GM13977 (cell line): ENCODE measurements around the gene DRC3.
"Not testable (repeated sequence)": the region's sequence is repeated elsewhere in the genome, so short reads cannot be mapped to it uniquely, and the experiment has no call there.

Experiments used
- DNase-seq: peaks from one replicate; pipeline ENCODE4 v3.0.0; 2012; ENCODE audit warnings: low spot score
- in situ Hi-C: fragments of 300-500 bp; cut with MboI; formaldehyde crosslinking; loops from one replicate; pipeline ENCODE4 v1.12.0; 2022; ENCODE audit warnings: low sequenced_read_pairs, low pct_unique_long_range_greater_than_20kb, mixed read lengths, inconsistent platforms; ENCODE audit not compliant: unreplicated experiment
- TF ChIP-seq, protein P1 (sequence below): IDR thresholded peaks from 2 replicates; pipeline ENCODE4 v1.5.1; 2012; ENCODE audit warnings: mild to moderate bottlenecking, control low read depth; ENCODE audit not compliant: insufficient read depth; ENCODE audit errors: extremely low read depth, missing control alignments

DRC3 gene

GRCh38 chr17:17934806-17935205 lies 37.9 kb upstream of the DRC3 start:
- TF ChIP-seq, protein P1, sequence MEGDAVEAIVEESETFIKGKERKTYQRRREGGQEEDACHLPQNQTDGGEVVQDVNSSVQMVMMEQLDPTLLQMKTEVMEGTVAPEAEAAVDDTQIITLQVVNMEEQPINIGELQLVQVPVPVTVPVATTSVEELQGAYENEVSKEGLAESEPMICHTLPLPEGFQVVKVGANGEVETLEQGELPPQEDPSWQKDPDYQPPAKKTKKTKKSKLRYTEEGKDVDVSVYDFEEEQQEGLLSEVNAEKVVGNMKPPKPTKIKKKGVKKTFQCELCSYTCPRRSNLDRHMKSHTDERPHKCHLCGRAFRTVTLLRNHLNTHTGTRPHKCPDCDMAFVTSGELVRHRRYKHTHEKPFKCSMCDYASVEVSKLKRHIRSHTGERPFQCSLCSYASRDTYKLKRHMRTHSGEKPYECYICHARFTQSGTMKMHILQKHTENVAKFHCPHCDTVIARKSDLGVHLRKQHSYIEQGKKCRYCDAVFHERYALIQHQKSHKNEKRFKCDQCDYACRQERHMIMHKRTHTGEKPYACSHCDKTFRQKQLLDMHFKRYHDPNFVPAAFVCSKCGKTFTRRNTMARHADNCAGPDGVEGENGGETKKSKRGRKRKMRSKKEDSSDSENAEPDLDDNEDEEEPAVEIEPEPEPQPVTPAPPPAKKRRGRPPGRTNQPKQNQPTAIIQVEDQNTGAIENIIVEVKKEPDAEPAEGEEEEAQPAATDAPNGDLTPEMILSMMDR: no peak
- no peak for DNase-seq
- in situ Hi-C loops: no loop called here

DNA sequence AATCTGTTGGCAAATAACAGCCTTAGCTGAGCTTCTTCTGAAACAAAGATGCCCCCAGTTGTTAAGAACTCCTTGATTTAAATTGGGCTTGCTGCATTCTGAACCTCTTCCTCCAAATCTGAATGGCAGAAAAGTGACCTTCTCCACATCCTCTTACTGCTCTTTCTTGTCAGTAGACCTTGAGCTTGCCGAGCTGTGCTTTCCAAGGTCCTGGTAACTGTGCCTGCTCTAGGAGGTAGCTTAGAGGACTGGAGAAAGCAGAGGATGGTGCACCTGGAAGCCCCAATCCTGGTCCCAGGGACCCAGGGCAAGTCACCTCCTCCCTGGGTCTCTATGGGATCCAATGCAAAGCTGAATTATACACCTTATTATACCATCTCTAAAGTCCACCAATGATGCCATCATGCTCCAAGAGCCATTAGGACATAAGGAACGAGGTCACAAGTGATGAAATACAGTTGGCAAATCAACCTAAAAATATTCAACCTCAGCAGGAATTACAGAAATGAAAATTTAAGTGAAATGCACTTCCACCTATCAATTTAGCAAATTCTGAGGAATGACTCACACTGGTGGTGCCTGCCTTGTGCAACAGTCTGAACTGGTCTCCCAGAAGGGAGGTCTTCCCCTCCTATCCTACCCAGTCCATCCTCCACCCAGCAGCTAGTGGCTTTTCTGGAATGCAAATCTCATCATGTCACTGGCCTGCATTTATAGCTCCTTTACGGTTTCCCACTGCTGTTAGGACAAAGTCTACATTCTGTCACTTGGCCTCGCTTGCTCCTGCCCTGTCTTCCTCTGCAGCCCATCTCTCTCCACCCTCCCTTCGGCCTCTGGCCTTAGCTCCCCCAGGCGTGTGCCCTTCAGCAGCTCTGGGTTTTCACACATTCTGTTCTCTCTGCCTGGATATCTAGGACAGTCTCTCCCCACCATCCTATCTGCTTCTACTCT lies 37.1 kb upstream of the DRC3 start:
- in situ Hi-C loops: no loop called here
- TF ChIP-seq, protein P1: no peak
- no peak for DNase-seq

GRCh38 chr17:17937201-17937853 lies 35.3 kb upstream of the DRC3 start:
- DNase-seq: no peak
- TF ChIP-seq, protein P1: no peak
- in situ Hi-C loops: no loop called here

DNA sequence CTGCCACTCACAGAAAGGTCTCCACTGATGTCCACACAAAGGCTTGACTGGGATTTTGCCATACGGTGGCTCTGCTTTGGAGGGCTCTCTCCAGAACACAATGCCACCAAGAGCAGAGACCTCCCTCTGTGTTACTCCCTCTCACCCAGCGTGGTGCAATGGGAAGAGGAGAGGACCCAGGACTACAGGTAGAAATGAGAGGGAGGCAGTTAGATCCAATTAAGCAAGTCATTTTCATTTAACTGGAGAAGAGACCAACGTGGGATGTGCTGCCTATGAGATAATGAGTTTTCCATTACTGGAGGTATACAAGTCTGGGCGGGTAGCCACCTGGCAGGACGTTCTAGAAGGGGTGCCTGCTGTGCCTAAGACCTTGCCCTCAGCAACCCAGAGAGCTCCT lies 34.7 kb upstream of the DRC3 start:
- no peak for DNase-seq
- in situ Hi-C loops: no loop called here
- TF ChIP-seq, protein P1: no peak

DNA sequence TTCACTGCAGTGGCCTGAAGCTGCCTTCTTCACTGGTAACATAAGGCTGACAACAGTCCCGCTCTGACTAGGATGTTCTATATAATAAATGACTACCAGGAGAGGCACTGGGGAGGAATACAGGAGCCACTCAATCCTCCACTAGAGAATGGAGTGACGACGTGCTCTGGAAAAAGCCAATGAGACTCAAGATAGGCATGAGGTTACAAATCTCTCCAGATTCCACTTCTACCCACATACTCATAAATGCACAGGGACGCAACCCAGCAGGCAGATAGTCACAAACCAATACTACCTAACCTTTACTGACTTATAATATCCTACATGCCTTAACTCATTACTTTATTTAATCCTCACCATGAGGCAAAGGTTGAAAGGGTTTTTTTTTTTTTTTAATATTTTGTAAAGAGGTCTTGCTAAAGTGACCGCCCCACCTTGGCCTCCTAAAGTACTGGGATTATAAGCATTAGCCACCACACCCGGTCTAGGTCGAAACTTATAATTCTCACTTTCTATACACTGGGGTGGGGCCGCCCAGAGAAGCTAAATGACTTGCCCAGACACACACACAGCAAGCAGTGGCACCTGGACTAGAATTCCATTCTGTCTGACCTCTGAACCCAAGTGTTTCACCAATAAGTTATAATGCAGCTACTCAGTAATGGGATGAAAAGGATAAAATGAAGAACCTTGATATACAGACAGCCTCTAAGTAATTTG lies 34.1 kb upstream of the DRC3 start:
- in situ Hi-C loops: no loop called here
- DNase-seq: no peak
- TF ChIP-seq, protein P1: no peak

GRCh38 chr17:17939941-17940340 lies 32.7 kb upstream of the DRC3 start:
- DNase-seq, in situ Hi-C loops: not testable (repeated sequence)
